ENCODE measurements around the gene PRAMEF12.

DNA sequence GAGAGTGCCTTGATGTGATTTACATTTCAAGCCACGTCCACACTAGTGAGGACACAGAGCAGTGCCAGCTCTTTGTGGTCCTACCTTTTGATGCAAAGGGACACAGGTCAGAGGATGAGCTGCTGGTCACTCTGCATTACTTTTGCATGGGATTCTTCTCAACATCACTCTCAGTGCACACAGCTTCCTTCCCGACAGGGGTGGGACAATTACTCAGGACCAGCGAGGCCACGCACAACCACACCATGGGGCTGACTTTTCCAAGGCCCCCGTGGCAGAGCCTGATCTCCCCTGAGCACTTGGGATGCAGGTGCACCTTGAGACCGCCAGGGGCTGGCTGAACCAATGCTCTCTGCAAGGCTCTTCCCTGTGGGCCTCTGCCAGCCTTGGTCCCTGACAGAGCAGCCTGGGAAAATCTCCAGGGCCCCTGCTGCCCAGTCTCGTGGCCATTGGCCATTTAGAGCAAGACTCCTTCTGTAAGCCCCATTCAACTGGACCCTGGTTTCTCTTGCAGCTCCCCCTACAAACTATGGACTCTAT is 13.2 kb upstream of the PRAMEF12 start:
- TF ChIP-seq POLR2A (IDR thresholded peaks at IDR 0.05) (no peak), CTCF (IDR thresholded peaks at IDR 0.05) (no peak)
